Activated T-cell treated with anti-CD3 and anti-CD28 coated beads for 24 hours (primary cell): ENCODE measurements around the gene ATP8A2.
A peak's percentile ranks its signal among the peaks of the same experiment; 100 is the strongest.

Experiments
- DNase-seq: peaks from one replicate; pipeline ENCODE4 v3.0.0-alpha.2; 2020; ENCODE audit warnings: low read depth

Gene ATP8A2

DNA sequence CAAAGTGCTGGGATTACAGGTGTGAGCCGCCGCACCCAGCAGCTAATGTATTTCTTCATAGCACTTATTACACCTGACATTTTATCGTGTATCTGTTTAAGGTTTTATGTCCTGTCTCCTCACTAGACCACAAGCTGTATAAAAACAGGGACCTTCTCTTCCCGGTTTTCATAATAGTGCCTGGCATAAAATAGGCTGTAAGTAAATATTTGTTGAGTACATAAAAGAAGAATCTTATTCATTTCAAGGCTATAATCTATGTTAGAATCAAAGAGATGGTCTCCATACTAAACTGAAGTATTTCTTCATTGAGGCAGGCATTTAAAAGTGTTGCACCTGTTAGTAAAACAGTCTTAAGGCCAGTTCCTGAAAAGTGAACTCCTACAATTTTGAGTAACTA is 486.1 kb downstream of the ATP8A2 start:
- no peak for DNase-seq

DNA sequence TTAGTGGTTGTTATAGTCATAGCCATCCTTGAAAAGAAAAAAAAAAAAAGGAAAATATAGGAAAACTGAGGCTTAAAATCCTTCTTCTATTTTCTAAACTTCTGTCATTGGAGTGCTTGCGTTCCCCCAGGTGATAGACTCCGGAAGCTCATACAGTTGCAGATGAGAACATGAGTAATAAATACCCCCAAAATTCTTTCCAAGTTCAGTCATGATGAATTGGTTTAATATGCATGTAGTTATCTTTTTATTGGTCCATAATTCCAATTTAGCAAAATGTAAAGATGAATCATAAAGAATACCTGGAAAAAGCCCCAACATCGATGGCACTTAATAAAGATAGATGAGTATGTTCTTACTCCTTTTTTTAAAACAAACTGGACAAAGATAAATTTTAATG is 487.8 kb downstream of the ATP8A2 start:
- no peak for DNase-seq

DNA sequence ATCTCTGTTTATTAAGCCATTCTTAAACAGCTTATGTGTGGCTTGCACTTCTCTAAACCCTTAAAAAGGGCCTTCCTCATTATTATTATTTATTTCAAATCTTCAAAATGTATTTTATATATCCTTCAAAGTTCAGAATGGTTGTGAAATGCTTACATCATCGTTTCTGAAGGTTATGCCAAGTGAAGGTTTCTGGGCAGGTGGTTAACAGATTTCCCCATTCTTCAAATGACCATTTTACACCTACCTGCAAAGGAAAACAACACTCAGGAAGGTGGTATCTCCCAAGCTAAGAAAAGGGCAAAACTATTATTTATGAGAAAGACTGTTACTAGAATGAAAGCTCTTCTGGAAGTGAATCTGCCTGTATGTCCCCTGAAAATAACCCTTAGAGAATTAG is 488.5 kb downstream of the ATP8A2 start:
- DNase-seq: no peak

DNA sequence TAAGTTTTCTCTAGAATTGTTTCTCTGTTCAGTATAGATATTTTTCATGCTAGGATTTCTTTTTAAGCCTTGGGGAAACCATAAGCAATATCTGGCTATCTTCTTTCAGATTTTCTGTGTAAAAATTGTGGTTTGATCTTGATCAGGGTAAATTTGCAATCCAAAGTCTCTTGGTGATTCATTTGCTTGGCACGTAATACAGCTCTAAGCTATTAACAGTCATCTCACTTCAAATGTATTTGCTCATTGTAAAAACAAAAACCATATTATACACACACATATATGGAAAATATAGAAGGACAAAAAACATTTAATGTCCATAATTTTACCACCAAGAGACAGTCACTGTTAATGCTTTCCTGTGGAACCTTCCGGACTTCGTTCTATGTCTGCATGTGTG is 489.1 kb downstream of the ATP8A2 start:
- no peak for DNase-seq

DNA sequence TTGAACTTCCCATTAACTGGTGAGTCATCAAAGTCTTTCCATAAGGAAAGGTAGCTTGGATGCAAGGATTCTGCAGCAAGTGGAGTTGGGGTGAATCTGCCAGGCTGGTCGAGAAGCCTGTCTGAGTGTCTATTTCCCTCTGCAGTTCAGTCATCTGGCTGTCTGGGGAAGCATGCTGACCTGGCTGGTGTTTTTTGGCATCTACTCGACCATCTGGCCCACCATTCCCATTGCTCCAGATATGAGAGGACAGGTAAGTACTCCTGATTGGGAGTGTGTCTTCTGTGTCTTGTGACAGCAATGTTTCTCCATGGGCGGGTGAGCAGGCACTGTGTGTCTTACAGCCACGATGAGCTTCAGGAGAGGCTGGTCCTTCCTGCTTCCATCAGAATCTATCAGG is 490.4 kb downstream of the ATP8A2 start:
- DNase-seq: no peak

DNA sequence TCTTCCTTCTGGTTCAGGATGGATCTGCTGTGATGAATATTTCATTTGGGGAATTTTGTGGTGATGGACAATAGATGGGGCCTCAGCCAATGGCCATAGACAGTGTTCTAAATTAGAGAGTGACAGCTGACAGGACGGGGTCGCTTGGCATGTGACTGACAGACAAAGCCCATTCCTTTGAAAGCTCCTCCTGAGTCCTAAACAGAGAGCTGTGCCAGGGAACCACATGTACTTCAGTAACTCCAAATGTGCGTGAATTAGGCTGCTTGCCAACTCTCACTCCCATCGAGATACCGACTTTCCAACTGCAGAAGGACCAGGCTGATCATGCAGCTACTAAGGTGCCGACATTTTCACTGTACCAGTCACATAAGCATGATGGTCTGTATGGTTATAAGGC is 492.3 kb downstream of the ATP8A2 start:
- DNase-seq: no peak

DNA sequence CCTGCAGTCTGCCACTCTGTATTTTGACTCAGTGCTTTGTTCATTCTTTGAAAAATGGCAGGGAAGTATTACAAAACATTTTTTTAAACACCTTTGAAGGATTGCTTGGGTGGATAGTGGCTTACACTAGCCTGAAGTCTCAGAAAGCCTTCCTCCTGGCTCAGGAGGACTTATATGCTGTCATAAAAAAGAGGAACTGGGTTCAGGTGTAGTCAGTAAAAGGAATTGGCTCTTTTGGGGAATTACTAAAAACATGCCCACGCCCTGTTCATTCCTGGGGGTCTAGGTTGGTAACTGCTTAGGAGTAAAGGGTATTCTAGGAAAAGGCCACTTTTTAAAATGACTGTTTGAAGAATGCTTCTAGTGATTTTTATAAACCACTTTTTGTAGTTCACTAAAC is 493.2 kb downstream of the ATP8A2 start:
- no peak for DNase-seq

DNA sequence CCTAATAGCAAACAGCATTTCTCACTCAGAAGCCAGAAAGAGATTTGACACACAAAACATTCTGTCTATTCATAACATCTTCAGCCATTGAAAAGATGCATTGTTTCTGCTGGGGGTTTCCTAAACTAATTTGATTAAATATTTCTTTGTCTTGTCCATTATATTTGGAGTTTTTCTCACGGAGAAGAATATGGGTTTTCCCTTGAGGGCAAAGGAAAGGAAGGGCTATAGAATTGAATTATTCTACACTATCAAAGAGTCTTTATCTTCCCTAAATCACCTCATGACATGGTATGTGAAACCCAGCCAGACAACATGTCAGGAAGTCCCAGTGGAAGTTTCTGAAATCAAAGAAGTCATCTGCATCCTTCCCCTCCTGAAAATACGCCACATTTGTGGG is 493.6 kb downstream of the ATP8A2 start:
- DNase-seq: no peak

DNA sequence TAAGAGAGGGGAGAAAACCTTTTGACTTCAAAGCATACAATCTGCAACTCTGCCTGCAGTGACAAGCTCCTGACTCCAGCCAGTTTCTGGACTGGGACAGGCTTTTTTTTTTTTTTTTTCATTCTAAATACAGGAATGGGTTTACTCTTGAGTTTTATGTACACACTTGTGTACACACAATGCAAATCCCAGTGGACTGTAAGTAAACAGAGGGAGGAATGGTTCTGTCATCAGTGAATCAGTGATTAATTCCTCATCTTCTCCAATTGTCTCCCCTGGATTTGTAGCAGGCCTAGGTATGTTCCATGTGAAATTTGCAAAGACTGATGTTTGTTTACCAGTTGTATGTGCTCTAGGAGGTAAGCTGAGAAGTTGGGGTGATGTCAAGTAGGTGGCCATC is 495.3 kb downstream of the ATP8A2 start:
- DNase-seq: no peak

DNA sequence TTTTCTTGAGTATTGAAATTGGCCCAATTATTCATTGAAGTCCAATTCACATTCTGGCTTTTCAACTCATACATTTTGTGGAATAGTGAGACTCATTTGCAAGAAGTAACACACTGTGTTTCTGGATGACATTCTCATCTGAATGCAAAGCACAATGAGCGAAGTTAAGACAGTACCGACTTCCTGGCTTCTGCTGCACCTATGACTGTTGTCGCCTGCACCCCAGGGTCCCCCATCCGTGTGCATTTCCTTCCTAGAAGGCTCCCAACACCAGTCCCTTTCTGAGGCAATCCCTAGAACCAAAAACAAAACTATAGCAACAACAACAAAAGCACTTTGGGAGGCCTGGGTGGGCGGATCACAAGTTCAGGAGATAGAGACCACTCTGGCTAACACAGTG is 496.7 kb downstream of the ATP8A2 start:
- no peak for DNase-seq

DNA sequence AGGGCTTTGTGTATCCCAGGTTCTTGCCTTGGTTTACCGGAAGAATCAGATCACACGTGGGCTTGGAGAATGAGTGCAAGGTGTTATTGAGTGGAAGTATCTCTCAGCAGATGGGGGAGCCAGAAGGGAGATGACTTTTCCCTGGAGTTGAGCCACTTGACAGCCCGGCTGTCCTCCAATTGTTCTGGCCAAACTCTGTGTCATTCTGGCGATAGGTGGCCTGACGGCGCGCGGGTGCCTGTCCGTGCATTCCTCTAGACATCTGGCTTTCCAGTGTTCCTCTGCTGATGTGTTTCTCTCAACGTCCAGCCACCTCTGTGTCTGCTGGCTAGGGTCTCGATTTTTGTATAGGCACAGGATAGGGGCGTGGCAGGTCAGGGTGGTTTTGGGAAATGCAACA is 498.2 kb downstream of the ATP8A2 start:
- no peak for DNase-seq

DNA sequence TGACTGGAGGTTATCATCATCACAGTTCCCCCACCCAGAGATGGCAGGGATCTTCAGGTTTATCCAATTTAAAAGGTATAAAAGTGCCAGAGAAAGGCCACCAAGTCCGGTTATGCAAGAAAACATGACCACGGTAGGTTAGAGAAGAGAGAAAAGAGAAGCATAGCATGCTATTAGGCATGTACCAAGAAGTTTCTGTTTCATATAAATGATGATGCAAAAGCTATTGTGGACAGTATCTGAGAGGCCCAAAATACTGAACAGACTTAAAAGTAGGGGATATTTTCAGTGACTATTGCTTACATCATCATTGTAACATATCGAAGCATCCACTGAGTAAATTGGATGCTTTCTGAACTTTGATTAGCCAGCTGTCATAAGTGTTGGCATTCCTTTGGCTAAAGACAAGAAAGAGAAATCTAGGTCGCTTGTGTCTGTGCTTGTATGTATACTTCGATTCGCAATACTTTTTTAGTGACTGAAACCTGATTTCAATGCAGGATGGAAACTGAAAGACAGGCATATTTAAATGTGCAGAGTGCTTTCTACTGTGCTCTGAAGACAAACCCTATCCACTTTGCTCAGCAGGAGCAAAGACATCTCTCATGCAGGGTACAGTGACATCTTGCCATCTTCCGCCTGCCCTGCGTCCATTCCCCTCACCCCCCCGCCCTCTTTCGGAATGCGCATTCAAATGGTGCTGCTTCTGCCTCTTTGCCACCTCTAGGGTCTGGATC is 499.8 kb downstream of the ATP8A2 start:
- DNase-seq: no peak

DNA sequence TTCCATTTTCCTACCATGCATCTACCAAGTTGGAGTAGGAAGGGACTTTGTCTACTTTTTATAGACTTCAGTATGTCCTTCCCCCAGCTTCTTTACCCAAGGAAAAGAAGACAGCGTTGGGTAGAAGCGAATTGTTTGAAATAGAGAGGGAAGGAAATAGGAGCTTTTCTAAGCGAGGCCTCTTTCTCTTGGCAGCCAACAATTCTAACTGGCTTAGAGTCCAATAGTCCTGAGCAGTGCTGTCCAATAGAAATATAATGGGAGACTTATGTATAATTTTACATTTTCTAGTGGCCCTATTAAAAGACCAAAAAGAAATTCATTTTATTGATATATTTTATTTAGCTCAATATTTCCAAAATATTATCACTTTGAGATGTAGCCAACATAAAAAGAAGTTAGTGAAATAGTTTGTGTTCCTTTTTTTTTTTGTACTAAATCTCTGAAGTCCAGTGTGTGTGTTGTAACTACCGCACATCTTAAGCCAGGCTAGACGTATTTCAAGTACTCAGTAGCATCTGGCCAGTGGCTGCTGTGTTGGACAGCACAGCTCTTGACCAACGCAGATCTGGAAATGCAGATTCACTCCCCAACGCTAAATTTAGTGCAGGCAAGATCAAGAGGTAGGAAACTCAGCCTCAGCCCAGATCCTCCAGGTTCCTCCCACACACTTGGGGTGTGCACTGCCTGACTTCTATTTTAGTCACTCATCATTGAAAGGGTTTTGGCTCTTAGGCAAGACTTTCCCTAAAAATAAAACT is 500.9 kb downstream of the ATP8A2 start:
- no peak for DNase-seq

DNA sequence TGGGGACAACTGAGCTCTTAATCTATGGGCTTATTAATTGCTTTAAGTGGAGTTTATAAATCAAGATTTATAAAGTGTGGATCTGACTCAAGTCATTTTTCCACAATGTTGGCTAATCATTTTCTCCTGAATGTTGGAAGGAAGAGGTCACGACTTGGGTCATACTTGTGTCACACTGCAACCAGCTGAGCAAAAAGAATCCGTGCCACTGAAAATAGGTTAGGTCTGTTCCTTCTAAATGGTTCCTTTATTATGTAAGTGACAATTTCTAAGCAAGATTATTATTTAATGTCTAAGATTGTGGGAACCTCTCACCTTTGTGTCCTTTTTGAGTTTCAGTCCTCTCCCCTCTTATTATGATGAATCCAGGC is 501.5 kb downstream of the ATP8A2 start:
- DNase-seq: no peak

DNA sequence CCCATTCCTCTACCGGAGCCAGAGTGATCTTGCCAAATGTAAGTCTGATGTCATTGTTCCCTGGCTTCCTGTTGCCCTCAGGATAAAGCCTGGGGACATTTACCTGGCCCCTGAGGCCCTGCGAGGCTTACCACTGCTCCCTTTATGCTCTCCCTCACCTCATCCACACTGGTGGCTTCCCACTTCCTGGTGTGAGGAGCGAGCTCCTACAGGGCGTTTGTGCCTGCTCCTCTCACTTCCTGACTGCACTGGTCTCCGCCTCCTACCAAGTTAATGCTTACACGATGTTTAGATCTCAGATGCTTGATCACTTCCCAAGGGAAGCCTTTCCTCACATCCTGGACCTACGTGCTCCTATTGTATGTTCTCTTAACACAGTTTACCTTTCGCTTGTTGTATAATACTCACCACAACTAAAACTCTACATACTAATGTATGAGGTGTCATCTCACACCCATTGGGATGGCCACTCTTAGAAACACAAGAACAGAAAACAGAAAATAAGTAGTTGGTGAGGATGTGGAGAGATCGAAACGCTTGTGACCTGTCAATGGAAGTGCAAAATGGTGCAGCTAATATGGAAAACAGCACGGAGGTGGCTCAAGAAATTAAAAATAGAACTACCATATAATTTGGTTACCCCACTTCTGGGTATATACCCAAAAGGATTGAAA is 502.4 kb downstream of the ATP8A2 start:
- DNase-seq: no peak

DNA sequence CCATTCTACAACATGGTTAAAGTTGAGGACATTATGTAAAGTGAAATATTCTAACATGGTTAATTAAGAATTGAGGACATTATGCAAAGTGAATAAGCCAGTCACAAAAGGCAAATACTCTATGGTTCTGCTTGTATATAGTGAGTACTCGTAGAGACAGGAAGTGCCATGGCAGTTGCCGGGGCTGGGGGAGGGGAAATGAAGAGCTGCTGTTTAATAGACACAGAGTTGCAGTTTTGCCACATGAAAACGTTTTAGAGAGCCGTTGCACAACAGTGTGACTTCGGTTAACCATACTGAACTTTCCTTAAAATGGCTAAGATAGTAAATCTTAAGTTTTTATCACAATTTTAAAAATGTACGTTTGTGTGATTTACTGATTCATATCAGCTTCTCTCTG is 503.1 kb downstream of the ATP8A2 start:
- peak; percentile 19 for DNase-seq

DNA sequence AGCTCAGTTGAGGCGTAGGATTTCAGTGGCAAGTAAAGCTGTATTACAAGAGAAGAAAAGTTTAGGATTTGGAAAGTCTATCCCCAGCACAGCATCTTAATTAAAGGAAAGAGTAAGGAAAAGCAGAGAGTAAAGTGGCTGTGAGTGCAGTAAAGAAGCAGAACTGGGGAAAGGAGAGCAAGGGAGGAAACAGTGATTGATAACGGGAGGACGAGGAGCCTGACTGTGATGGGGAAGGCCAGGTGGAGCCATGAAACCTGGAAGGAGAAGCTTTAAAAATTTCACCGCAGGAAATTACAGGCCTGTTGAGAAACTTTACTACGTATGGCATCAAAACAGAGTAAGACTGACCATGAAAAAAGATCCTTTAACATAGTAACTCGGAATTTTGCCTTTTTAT is 504.5 kb downstream of the ATP8A2 start:
- DNase-seq: no peak

DNA sequence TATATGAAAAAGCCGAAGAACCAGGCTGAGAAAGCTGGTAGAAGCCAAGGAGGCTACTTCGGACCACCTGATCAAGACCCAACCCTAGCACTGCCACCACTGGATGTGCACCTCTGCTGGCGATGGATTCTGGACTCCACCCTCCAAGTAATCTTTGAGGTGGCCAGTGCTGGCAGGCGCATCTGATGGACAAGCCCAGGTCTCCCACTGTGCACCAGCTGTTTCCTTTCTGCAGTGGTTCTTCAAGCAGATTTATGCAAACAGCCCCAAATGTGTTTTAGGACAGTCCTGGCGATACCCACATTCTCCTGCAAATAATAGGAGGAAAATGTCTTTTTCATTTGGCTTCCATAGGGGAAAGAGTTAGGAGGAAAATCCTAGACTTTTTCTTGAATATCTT is 507.7 kb downstream of the ATP8A2 start:
- no peak for DNase-seq

DNA sequence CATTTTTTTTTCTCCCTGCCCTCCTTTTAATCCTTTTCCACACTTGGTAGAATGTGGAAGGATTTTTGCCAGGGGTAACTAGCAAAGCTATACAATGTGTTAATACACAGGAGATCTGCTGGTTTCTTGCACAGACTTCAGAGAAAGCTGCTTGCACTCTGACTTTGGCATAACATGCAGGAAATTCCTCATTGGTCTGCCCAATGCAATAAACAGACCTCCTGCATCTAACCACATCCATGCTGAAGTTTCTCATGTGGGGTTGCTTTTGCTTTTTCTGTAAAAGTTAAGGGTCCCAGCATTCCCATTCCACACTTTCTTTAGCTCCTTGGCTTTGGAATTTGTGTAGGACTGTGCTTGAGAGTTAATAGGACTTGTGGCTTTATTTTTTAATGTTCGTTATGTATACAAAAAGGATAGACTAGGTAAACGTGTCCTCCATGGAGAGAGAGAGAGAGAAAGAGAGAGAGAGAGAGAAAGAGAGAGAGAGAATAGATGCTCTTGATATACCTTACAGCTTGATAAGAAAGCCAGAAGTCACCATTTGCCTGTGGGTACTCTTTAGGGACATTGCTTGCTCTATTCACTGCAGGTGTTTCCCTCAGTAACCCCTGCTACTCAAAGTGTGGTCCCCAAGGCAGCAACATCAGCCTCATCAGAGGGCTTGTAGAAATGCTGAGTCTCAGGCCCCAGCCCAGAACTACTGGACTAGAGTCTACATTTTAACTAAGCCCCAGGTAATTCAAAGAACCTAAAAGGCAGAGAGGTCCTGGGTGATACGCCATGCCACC is 509.6 kb downstream of the ATP8A2 start:
- no peak for DNase-seq

DNA sequence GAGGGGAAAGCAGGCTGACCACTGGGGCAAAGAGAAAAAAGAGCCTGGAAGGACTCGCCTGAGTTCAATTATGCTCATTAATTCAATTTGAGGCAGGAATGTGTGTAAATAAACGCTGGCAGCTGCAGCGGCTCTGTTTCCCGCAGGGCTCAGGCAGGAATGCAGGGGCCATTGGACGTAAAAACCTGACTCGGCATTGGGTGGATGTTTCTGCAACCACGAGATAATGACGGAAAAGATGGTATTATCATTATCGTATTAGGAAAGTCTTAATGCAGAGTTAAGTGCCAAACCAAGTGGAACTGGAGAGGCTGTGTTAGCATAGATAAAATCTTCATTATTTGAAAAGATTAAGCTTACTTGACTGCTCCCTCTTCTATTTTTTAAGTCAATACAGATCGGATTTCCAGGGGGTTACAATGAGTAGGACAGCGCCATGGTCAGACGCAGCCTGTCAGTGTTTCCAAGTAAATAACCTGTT is 510.2 kb downstream of the ATP8A2 start:
- no peak for DNase-seq

DNA sequence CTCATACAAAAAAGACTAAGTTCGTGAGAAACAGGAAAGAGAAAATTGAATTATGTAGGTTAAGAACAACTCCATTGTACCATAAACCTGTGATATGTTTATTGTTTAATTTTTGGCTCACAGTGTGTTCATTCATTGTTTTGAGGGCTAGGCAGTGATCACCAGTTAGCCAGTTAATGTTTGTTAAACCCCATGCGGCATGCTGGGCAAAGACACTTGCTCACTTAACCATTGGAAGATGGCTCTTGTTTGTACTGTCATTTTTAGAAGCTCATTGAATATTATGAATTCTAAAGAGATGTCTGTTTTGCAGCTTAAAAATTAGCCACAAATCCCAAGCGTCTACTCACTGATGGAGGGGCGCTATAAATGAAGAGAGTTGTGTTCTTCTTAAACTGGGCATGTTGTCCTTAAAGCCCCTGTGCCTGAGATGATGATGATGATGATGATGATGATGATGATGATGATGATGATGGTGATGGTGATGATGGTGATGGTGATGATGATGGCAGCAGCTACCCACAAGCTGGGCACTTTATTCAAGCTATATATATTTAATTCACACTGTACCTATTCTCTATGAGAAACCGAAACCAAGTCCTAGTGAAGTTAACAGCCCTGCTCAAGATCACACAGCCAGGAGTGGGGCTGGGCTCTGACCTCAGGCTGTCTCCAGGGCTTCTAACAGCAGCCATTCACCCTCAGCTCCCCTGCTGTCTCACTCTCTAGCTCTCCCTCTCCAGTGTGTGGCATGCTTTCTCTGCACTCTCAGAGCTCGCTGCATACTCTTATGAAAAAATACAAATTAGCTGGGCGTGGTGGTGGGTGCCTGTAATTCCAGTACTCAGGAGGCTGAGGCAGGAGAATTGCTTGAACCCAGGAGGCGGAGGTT is 510.9 kb downstream of the ATP8A2 start:
- no peak for DNase-seq
